T-cell (primary cell): Measurements from ENCODE around the gene OR6J1. TPM values are rescaled to one million over a fixed set of nuclear protein-coding genes. Genes with fewer than 3 reads are reported as not detected.

ENCODE experiments used
- total RNA-seq, 35 experiments: library from RNA in 6 of 35; stranded (reverse) in 6 of 35; fragments of 120-200 nt in 1 of 35; gene quantifications; one replicate each; pipeline versions ENCODE4 v1.2.1 to v1.2.4 and lab custom pipeline; 2013 to 2026

The OR6J1 gene
- total RNA-seq, 5 donors from 2014 or later (not counting 1 experiment from before 2014, with no cell fraction given), result not detected

Other genes with a start within 250 kb of the OR6J1 start
- 100 to 1,000 TPM in 4 of 5 donors, 10 to 100 TPM in 1; 80.9 to 127 (median 113) TPM for gene DAD1, start 55.1 kb downstream of the OR6J1 start, total RNA-seq
- 10 to 100 TPM; 10.1 to 20.9 (median 17.3) TPM for gene ABHD4, start 46.1 kb downstream of the OR6J1 start, total RNA-seq
- 100 to 1,000 TPM; 130 to 152 (median 136) TPM for gene OXA1L, start 122.3 kb upstream of the OR6J1 start, total RNA-seq
- gene SLC7A7, start 171.1 kb upstream of the OR6J1 start, total RNA-seq, result 1 to 10 TPM in 2 of 5 donors, under 1 TPM in 2, not detected in 1; 0.75 to 1.8 (median 0.98) TPM
- 10 to 100 TPM; 36.5 to 70.1 (median 62.2) TPM for gene MRPL52, start 185.5 kb upstream of the OR6J1 start, total RNA-seq
- gene MMP14, start 192.2 kb upstream of the OR6J1 start, total RNA-seq, result 1 to 10 TPM; 1.9 to 3.7 (median 2.3) TPM
- gene LRP10, start 227.4 kb upstream of the OR6J1 start, total RNA-seq, result 100 to 1,000 TPM in 1 of 5 donors, 10 to 100 TPM in 4; 67.0 to 103 (median 89.9) TPM
- 10 to 100 TPM in 1 of 5 donors, 1 to 10 TPM in 4; 4.1 to 10.6 (median 6.2) TPM for gene REM2, start 238.9 kb upstream of the OR6J1 start, total RNA-seq